HG02970 (cell line): ENCODE measurements around the gene FRMPD4.
"Not testable (repeated sequence)": the region's sequence is repeated elsewhere in the genome, so short reads cannot be mapped to it uniquely, and the experiment has no call there.

Experiments
- ATAC-seq: cut with Tn5 transposase; IDR thresholded peaks from one replicate; pipeline ENCODE4 v1.9.1; 2021; ENCODE audit warnings: mild to moderate bottlenecking, moderate library complexity, moderate number of reproducible peaks; ENCODE audit not compliant: unreplicated experiment, low FRiP score

The FRMPD4 gene

DNA sequence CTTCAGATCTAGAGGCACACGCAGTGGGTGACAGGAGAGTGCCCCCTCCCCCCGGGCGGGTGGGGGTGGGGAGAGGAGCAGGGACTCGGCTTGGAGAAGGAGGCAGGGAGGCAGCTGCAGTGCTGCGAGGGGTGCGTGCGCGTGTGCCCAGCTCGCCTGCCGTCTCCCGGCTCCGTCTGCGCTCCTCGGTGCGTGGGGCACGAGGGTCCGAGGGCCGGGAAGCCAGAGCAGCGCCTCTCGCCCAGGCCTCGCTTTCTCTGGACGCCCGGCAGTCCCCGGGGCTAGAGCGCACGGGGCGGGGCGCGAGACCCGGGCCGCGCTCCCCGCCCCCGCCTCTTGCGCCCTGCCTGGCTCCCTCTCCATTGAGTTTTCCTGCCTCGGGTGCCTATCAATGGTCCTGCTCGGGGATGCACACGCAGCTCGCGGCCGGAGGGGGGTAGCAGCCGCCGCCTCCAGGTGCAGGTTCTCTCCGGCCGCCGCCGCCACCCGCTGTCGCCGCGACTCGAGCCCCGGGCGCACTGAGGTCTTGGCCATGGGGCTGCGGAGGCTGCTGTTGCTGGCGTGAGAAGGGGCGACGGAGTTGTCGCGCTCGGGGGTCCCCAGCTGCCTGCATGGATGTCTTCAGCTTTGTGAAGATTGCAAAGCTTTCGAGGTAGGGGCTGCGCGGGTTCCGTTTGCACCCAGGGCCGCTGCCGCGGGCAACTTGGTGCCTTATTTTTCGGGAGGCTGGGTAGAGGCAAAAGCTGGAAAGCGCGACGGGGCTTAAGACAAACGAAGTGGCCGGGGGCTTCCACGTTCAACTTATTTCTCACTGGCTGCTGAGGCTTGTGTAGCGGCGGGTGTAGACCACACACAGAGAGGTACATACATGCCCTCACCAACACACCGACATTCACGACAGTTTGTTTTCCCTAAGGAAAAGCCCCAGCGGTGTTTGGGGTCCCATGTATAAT, at the start of gene FRMPD4:
FRMPD4 (plus strand) TSS at position 113 of the 953 bp plus-strand sequence; CDS start at position 612, 499 bp downstream.
- no peak for ATAC-seq

DNA sequence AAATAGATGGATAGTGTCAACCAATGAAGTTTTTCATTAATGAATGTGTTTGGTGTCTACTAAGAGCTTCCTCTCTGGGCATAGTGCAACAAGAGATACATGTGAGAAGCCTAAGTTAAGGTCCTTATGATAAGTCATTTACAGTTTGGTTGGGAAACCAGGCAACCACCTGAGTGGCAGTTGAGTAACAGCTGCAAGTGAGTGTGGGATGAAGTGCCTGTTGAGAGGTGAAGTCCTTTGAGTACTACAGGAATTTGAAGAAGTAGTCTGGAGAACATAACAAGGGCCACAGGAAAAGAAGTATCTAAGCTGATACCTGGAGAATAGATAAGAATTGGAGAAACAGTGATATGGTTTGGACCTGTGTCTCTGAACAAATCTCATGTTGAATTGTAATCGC, 48.5 kb upstream of the FRMPD4 start:
- no peak for ATAC-seq

DNA sequence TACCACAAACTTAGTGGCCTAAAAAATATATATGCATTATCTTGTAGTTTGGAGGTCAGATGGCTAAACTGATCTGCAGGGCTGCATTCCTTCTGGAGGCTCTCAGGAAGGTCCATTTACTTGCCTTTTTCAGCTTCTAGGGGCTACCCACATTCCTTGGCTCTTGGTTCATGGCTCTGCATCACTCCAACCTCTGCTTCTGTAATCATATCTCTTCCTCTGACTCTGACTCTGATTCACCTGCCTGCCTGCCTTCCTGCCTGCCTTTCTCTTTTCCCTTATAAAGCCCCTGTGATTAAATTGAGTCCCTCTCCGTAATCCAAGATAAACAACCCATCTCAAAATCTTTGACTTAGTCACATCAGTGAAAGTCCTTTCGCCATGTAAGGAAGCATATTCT, 25.0 kb upstream of the FRMPD4 start:
- ATAC-seq: no peak

DNA sequence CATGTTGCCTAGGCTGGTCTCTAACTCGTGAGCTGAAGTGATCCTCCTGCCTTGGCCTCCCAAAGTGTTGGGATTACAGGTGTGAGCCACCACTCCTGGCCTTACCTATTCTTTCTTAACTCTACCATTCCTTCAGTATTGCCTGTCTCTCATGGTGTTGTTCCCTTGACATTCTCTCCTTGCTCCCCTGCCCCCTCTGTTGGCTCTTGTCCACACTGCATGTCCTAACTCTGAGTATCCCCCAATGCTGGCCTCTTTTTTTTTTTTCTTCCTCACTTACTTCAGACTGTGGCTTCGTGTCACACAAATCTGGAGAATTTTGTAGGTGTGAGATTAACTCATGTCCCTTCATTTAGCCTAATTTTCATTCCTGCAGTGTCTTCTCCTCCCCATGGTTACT, 22.9 kb upstream of the FRMPD4 start:
- no peak for ATAC-seq

DNA sequence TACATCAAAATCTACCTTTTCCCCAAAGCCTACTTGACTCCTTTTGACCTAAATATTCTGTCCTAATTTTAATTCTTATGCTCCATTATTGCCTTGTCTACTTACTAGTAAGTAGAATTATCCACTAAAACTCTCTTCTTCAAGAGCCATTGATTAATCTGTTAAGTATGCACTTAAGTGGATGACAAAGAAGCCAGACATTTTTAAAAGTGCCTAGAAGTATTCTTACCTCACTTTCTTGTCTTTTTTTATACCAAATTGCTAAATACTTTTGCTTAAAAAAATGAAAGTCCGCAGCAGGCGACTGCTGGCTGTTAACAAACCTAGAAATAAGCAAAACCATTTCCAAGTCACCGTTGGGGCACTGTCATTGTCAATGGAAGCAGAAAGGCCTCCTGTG, 20.1 kb upstream of the FRMPD4 start:
- ATAC-seq: no peak

DNA sequence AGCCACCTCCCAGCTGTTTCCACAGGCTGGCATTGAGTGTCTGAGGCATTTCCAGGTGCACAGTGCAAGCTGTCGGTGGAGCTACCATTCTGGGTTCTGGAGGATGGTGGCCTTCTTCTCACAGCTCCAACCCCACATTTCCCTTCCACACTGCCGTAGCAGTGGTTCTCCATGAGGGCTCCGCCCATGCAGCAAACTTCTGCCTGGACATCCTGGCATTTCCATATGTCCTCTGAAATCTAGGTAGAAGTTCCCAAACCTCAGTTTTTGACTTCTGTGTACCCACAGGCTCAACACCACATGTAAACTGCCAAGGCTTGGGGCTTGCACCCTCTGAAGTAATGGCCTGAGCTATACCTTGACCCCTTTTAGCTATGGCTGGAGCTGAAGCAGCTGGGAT, 10.3 kb upstream of the FRMPD4 start:
- no peak for ATAC-seq

DNA sequence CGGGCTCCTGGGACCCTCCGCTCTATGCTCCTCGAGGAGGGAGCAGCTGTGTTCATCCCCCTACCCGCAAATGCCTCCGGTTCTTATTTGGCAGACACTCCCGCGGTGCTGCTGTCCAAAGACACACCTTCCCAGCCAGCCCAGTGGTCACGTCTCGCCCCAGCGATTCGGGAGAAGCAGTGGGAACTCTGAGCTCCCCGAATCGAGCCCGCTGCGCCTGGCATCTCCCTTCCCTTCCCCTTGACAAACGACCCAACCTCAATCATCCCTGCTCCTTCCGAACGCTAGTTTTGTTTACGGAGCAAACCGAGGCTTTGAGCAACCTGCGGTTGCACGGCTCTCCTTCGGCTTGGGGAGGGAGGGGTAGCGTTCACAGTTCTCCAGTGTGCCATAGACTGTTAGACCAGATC, 317 bp upstream of the FRMPD4 start:
- no peak for ATAC-seq

DNA sequence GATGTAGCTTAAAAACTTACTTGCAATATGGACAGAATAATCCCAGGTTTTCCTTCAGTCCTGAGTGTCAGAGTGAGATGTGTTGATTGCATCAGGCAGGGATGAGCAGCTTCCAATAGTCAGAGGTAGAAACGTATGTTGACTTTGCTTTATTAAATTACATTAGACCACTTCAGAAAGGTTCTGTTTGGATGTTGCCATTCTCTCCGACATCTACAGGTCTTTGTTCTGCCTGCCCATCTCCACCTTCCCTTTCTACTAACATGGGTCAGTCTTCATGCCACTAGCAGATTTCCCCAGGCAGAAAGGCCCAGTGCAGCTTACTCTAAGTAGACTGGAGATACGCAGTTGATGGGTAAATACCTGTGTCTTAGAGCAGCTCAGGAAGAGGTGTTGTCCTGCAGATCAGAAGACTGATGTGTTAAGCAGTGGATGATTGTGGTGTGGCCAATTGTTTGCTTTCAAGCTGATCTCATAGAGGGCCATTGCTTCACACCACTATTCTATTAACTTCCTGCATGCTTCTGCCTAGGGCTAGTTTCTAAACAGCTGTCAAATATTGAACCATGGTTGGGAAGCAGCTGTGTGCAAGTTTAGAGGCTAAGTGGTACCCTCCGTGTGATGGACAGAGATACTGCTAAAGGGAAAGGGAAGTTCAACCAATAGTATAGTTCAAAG, 1.8 kb downstream of the FRMPD4 start:
- no peak for ATAC-seq

DNA sequence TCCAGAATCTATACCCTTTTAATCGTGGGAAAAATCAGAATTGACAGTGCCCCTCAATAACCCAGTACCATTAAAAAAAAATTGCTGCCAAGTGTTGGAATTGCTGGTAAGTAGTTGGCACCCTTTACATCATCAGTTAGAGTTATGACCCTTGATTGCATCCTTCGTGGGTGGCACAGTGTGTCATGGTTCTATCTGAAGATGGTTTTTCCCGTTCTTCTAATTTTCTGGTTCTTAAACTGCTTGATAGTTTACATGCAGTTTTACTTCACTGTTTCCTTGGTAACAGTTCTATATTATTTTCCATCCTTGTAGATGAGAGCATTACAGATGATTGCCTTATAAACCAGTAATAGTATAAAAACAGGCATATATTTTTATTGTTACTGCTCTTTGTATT, 3.2 kb downstream of the FRMPD4 start:
- no peak for ATAC-seq

DNA sequence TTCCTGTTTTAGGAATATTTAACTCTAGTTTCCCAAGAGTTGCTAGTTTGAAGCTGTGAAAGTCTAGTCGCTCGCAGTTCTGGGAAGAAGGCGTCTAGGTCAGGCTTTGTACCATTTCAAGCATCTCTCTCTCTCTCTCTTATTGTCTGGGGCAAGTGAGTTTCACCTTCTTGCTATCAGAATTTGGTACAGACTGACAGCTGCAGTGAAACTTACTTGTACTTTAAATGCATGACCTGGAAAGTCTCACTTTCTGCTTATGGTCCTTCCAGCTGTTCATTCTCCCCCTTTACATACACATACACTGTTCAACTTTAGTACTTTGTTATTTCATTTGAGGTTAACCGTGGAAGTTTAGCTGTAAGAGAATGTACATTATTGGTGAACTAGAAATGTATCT, 4.4 kb downstream of the FRMPD4 start:
- ATAC-seq: no peak

DNA sequence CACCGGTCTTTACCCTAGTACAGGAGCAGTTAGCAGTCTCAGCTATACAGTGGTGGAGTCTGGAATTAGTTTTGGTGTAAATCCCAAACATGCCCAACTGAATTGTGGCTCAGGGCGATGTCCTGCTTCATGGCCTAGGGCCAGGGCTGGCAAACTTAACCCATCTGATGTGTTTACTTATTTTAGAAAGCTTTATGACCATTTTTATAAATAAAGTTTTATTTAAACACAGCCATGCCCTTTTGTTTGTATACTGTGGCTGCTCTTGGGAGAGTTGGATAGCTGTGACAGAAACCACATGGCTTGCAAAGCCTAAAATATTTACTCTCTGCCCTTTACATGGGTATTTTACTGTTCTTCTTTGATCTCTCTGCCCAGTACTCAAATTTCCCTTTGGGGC, 7.1 kb downstream of the FRMPD4 start:
- ATAC-seq: no peak

DNA sequence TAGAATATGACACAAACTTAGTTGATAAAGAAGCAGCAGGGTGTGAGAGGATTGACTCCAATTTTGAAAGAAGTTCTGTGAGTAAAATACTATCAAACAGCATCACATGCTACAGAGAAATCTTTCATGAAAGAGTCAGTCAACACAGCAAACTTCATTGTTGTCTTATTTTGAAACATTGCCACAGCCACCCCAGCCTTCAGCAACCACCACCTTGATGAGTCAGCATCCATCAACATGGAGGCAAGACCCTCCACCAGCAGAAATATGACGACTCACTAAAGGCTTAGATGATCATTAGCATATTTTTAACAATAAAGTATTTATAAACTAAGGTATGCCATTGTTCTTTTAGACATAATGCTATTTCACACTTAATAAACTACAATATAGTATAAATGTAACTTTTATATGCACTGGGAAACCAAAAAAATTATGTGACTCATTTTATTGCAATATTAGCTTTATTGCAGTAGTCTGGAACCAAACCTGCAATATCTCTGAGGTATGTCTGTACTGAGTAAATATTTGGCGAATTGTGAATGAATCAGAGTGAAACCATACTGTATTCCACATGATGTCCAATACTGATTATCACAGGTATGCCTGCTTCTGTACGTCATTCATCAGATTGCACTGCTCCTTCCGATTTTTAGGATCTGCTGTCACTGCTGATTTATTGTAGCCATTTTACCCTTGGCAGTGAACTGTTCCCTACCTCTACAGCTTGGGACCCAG, 11.6 kb downstream of the FRMPD4 start:
- ATAC-seq: no peak

DNA sequence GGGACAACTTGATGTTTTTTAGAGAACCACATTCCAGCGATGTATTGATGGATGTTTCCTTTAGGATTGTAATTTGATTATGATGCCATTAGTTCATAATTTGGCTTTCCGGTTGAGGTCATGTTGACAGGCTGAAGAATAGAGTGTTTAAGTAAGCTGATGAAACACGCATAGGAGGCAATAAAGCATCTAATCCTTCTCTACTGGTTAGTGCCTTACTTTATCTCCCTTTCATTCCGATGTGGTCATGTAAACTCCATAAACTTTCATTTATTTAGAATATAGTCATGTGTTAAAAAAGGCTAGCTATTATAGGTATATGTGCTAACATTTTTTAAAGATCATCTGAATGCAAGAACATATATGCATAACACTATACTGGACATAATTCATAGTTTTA, 15.0 kb downstream of the FRMPD4 start:
- no peak for ATAC-seq

DNA sequence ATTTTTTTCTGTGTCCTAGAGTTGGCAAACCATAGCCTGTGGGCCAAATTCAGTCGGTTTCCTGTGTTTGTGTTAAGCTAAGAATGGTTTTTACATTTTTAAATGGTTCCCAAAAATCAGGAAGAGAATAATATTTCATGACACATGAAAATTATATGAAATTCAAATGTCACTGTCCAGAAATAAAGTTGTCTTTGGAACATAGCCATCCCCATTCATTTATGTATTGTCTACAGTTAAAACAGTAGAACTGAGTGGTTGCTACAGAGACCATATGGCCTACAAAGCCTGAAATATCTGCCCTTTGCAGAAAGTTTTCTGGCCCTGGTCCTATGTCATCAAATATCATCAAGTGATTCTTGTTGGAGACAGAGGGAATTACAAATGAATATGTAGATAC, 15.5 kb downstream of the FRMPD4 start:
- ATAC-seq: no peak

DNA sequence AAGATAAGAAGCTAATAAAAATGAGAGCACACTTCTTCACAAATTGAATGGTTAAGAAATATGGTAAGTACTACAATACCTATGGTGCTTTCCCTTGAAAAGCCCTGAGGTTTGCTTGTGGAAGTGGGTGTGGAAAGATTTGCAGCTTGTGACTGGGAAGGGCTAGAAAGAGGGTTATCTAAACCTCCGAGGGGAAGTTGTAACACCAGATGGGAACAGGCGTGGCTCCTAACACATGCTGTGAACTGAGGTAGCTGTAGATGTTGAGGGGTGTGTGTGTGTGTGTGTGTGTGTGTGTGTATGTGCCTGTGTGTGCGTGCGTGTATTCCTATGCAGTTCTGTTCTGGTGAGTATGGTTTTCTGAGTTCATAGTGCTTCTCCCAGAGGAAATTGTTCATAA, 21.5 kb downstream of the FRMPD4 start:
- no peak for ATAC-seq

DNA sequence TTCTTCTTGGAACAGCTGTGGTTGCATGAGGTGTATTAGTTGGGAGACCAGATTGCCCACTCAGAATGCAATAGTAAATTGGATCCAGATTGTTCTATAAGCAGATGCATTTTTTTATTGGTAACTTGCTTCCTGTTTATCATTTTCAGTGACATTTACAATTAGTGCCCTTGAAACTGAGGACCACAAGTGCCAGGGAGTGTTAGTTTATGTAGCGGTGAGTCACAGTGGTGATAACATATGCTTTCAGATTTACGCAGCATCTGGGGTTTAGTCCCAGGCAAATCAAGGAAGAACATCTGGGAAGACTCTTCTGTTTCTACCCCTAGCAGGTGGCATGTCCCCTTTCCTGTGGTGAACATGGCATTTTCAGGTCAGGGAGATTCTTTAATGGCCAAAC, 24.1 kb downstream of the FRMPD4 start:
- ATAC-seq: no peak

DNA sequence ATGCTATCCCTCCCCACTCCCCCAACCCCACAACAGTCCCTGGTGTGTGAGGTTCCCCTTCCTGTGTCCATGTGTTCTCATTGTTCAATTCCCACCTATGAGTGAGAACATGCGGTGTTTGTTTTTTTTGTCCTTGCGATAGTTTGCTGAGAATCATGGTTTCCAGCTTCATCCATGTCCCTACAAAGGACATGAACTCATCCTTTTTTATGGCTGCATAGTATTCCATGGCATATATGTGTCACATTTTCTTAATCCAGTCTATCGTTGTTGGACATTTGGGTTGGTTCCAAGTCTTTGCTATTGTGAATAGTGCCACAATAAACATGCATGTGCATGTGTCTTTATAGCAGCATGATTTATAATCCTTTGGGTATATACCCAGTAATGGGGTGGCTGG, 25.9 kb downstream of the FRMPD4 start:
- ATAC-seq: not testable (repeated sequence)

DNA sequence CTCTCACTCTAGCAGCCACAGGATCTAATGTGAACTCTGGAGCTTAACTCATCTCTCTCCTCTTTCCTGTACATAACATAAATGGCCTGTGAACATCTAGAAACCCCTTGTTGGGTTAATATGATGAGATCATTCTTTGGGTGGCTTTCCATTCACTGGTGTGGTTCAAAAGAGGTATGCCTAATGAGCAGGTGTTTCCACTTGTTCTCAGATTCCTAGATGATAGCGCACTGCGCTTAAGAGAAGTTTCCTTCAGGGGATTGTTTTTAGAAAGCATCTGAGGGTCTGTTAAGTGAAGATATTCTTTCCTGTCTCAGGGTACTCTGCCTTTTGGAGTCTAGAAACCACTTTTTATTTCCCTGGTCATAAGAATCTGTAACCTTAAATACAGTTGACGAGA, 32.5 kb downstream of the FRMPD4 start:
- no peak for ATAC-seq

DNA sequence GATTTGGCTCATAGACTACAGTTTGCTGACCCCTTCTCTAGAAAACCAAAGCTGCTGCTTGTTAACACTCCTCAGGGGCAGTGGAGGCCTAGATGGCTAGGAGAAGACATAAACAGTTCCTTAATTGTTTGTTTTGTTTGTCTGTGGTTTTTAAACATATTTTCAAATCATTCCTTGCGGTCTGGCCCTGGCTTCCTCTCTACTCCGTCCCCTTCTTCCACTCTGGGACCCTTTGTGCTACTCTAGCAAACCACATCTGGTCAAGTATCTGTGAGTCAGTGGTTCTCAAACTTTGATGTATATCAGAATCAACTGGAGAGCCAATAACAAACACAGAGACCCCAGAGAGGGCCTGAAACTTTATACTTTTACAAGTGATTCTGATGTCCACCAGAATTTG, 36.1 kb downstream of the FRMPD4 start:
- no peak for ATAC-seq

DNA sequence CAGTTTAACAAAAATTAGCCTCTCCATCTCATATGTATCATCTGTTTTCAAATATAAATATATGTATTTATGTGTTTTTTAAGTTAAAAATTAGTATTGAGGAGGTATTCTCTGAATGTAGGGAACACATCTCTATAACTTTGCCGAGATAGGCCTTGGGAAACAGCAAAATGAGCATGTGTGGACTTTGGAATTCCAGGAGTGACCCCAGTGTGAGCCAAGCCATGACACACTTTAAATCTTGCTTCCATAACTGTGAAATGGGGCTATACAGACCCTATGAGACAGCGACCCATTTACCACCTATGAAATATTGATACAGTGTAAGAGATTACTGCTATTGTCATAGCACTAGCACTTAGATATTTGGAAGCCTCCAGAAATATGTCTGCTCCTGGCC, 58.8 kb downstream of the FRMPD4 start:
- no peak for ATAC-seq

DNA sequence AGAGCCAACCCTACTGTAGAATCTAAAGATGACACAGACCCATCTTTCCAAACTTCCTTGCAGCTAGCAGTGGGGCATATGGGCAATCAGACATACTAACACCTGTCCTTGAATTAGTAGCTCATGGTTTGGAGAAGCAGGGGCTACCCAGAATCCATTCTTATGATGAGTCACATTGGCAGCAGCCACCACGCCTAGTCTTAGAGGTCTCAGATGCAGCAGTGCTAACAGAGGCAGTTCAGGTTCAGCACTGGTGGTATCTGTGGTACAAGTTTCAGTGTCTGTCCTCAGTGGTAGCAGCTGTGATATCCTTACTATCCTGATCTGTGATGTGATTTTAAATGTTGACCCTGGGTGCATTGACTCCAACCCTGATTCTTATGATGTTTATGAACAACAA, 68.1 kb downstream of the FRMPD4 start:
- ATAC-seq: no peak
